HK-2 (cell line): ENCODE data around the gene CCDC187.
"Not testable (repeated sequence)": the region's sequence is repeated elsewhere in the genome, so short reads cannot be mapped to it uniquely, and the experiment has no call there.

ENCODE experiments used
- DNase-seq: peaks from one replicate; pipeline ENCODE4 v3.0.0-alpha.2; 2018; ENCODE audit not compliant: unreplicated experiment

Gene CCDC187

GRCh38 chr9:136303825-136304416 lies at the start of gene CCDC187:
TSS of gene CCDC187 (minus strand) at chr9:136304094. CDS start at chr9:136303830, 264 bp downstream.
- no peak for DNase-seq

- no peak for DNase-seq
These were observed 49.2 kb upstream of the CCDC187 start for GRCh38 chr9:136353088-136353487.

- no peak for DNase-seq
These were observed 48.8 kb upstream of the CCDC187 start for GRCh38 chr9:136352682-136353081.

- not testable (repeated sequence) for DNase-seq
These were observed 48.0 kb upstream of the CCDC187 start for GRCh38 chr9:136351868-136352267.

- DNase-seq = no peak
These were observed 47.4 kb upstream of the CCDC187 start for GRCh38 chr9:136351252-136351800.

GRCh38 chr9:136349546-136349945 lies 45.7 kb upstream of the CCDC187 start:
- no peak for DNase-seq

- DNase-seq = no peak
These were observed 44.8 kb upstream of the CCDC187 start for GRCh38 chr9:136348691-136349090.

- DNase-seq = no peak
These were observed 43.8 kb upstream of the CCDC187 start for GRCh38 chr9:136347472-136348256.

GRCh38 chr9:136346927-136347465 lies 43.1 kb upstream of the CCDC187 start:
- DNase-seq = no peak

GRCh38 chr9:136346157-136346481 lies 42.2 kb upstream of the CCDC187 start:
- no peak for DNase-seq

GRCh38 chr9:136345281-136346156 lies 41.6 kb upstream of the CCDC187 start:
- DNase-seq = peak; percentile 84

- no peak for DNase-seq
These were observed 40.8 kb upstream of the CCDC187 start for GRCh38 chr9:136344544-136345280.

- no peak for DNase-seq
These were observed 40.0 kb upstream of the CCDC187 start for GRCh38 chr9:136343884-136344269.

GRCh38 chr9:136343121-136343883 lies 39.4 kb upstream of the CCDC187 start:
- DNase-seq = no peak

- DNase-seq = no peak
These were observed 38.6 kb upstream of the CCDC187 start for GRCh38 chr9:136342181-136343120.

- no peak for DNase-seq
These were observed 37.9 kb upstream of the CCDC187 start for GRCh38 chr9:136341769-136342168.

- no peak for DNase-seq
These were observed 37.3 kb upstream of the CCDC187 start for GRCh38 chr9:136341042-136341655.

GRCh38 chr9:136340356-136341041 lies 36.6 kb upstream of the CCDC187 start:
- no peak for DNase-seq
